H9 (cell line): Measurements from ENCODE around the gene PYGB. TPM values are rescaled to one million over a fixed set of nuclear protein-coding genes. Genes with fewer than 3 reads are reported as not detected.
A peak's percentile ranks its signal among the peaks of the same experiment; 100 is the strongest.

Experiments used
- DNase-seq: peaks from one replicate; pipeline ENCODE4 v3.0.0-alpha.2; 2017
- H2AFZ ChIP-seq: one replicate; pipeline ENCODE4 v1.6.1; 2013; ENCODE audit warnings: mild to moderate bottlenecking, low read length, control low read depth, moderate library complexity
- H2AK5ac ChIP-seq: 2 replicates; pipeline ENCODE4 v1.6.1; 2013; ENCODE audit warnings: low read length, control low read depth, mixed read lengths; ENCODE audit not compliant: insufficient read length
- H2BK120ac ChIP-seq: one replicate; pipeline ENCODE4 v1.6.1; 2013; ENCODE audit warnings: low read depth, mild to moderate bottlenecking, low read length, control low read depth, inconsistent platforms; ENCODE audit not compliant: poor library complexity, severe bottlenecking
- H2BK12ac ChIP-seq: 2 replicates; pipeline ENCODE4 v1.6.1; 2013; ENCODE audit warnings: low read length, control low read depth, mixed read lengths, low read depth; ENCODE audit not compliant: insufficient read length
- H2BK15ac ChIP-seq: 2 replicates; pipeline ENCODE4 v1.6.1; 2013; ENCODE audit warnings: low read depth, low read length, control low read depth
- H2BK20ac ChIP-seq: one replicate; pipeline ENCODE4 v1.6.1; 2013; ENCODE audit warnings: low read depth, mild to moderate bottlenecking, low read length, control low read depth, inconsistent platforms; ENCODE audit not compliant: poor library complexity, severe bottlenecking
- H2BK5ac ChIP-seq: 2 replicates; pipeline ENCODE4 v1.6.1; 2013; ENCODE audit warnings: low read length, control low read depth, mixed read lengths; ENCODE audit not compliant: insufficient read length
- H3K14ac ChIP-seq: 2 replicates; pipeline ENCODE4 v1.6.1; 2013; ENCODE audit warnings: low read length, control low read depth; ENCODE audit not compliant: insufficient read depth
- H3K18ac ChIP-seq: 2 replicates; pipeline ENCODE4 v1.6.1; 2013; ENCODE audit warnings: low read depth, mild to moderate bottlenecking, mixed read lengths, low read length, control low read depth; ENCODE audit not compliant: insufficient read length
- H3K23ac ChIP-seq: 2 replicates; pipeline ENCODE4 v1.6.1; 2013; ENCODE audit warnings: low read length, control low read depth, mixed read lengths, low read depth; ENCODE audit not compliant: insufficient read length
- H3K23me2 ChIP-seq: 2 replicates; pipeline ENCODE4 v1.6.1; 2013; ENCODE audit warnings: low read depth, mild to moderate bottlenecking, mixed read lengths, low read length, control low read depth; ENCODE audit not compliant: insufficient read length, poor library complexity, severe bottlenecking
- H3K27ac ChIP-seq: 2 replicates; pipeline ENCODE4 v1.5.1; 2013; ENCODE audit warnings: low read length, control low read depth, mixed read lengths, low read depth; ENCODE audit not compliant: insufficient read length
- H3K27me3 ChIP-seq: 2 replicates; pipeline ENCODE4 v1.6.1; 2013; ENCODE audit warnings: low read length, control low read depth, inconsistent platforms; ENCODE audit not compliant: insufficient read depth
- H3K4ac ChIP-seq: 2 replicates; pipeline ENCODE4 v1.6.1; 2013; ENCODE audit warnings: low read depth, mild to moderate bottlenecking, control low read depth, inconsistent platforms, low read length, moderate library complexity
- H3K4me1 ChIP-seq: 2 replicates; pipeline ENCODE4 v1.6.1; 2013; ENCODE audit warnings: low read length, control low read depth, inconsistent platforms; ENCODE audit not compliant: insufficient read depth
- H3K4me2 ChIP-seq: 2 replicates; pipeline ENCODE4 v1.6.1; 2013; ENCODE audit warnings: low read length, control low read depth, mixed read lengths; ENCODE audit not compliant: insufficient read length, insufficient read depth
- H3K56ac ChIP-seq: 2 replicates; pipeline ENCODE4 v1.6.1; 2013; ENCODE audit warnings: low read depth, mild to moderate bottlenecking, mixed read lengths, low read length, control low read depth; ENCODE audit not compliant: insufficient read length
- H3K79me1 ChIP-seq: 2 replicates; pipeline ENCODE4 v1.6.1; 2013; ENCODE audit warnings: low read depth, mild to moderate bottlenecking, moderate library complexity, low read length, control low read depth, inconsistent platforms; ENCODE audit not compliant: insufficient read depth, poor library complexity, severe bottlenecking
- H3K79me2 ChIP-seq: 2 replicates; pipeline ENCODE4 v1.6.1; 2013; ENCODE audit warnings: low read length, control low read depth, inconsistent platforms; ENCODE audit not compliant: insufficient read depth
- H3K9ac ChIP-seq: 2 replicates; pipeline ENCODE4 v1.6.1; 2013; ENCODE audit warnings: low read length, control low read depth, mixed read lengths; ENCODE audit not compliant: insufficient read length; ENCODE audit errors: extremely low read depth
- H3K9me3 ChIP-seq: one replicate; pipeline ENCODE4 v1.6.1; 2013; ENCODE audit warnings: low read depth, low read length, inconsistent platforms; ENCODE audit not compliant: control insufficient read depth
- H3T11ph ChIP-seq: one replicate; pipeline ENCODE4 v1.6.1; 2013; ENCODE audit warnings: mild to moderate bottlenecking, low read length, control low read depth, inconsistent platforms
- H4K20me1 ChIP-seq: one replicate; pipeline ENCODE4 v1.6.1; 2013; ENCODE audit not compliant: control insufficient read depth, insufficient read length, insufficient read depth
- H4K5ac ChIP-seq: 2 replicates; pipeline ENCODE4 v1.6.1; 2013; ENCODE audit warnings: low read depth, mild to moderate bottlenecking, mixed read lengths, low read length, control low read depth; ENCODE audit not compliant: insufficient read length
- H4K8ac ChIP-seq: replicated peaks from 2 replicates; pipeline ENCODE4 v1.6.1; 2013; ENCODE audit warnings: low read length, control low read depth, mixed read lengths, low read depth; ENCODE audit not compliant: insufficient read length
- H4K91ac ChIP-seq: 2 replicates; pipeline ENCODE4 v1.6.1; 2013; ENCODE audit warnings: low read depth, mild to moderate bottlenecking, moderate library complexity, mixed read lengths, low read length, control low read depth; ENCODE audit not compliant: insufficient read length
- H3K27ac Mint-ChIP-seq, 3 experiments: 2 replicates in 2 of 3; 3 replicates in 1 of 3; pipeline ENCODE4 v1.8.0; 2020 to 2021; ENCODE audit warnings: mixed read lengths in 3 of 3, mild to moderate bottlenecking in 1 of 3, moderate library complexity in 1 of 3
- H3K27me3 Mint-ChIP-seq: 2 replicates; pipeline ENCODE4 v1.8.0; 2021; ENCODE audit warnings: low read depth, mild to moderate bottlenecking, moderate library complexity, mixed read lengths
- H3K36me3 Mint-ChIP-seq, 3 experiments: 2 replicates in 2 of 3; 3 replicates in 1 of 3; pipeline ENCODE4 v1.8.0; 2020 to 2021; ENCODE audit warnings: low read depth in 3 of 3, mixed read lengths in 3 of 3; ENCODE audit not compliant: insufficient read depth in 1 of 3
- H3K4me1 Mint-ChIP-seq, 2 experiments: 2 replicates each; pipeline ENCODE4 v1.8.0; 2020; ENCODE audit warnings: mixed read lengths in 2 of 2
- H3K4me3 Mint-ChIP-seq, 2 experiments: 2 replicates in 1 of 2; 3 replicates in 1 of 2; pipeline ENCODE4 v1.8.0; 2020 to 2021; ENCODE audit warnings: mild to moderate bottlenecking in 2 of 2, mixed read lengths in 2 of 2, moderate library complexity in 1 of 2
- H3K9me3 Mint-ChIP-seq, 2 experiments: 2 replicates in 1 of 2; 3 replicates in 1 of 2; pipeline ENCODE4 v1.8.0; 2020; ENCODE audit warnings: mild to moderate bottlenecking in 2 of 2, mixed read lengths in 2 of 2, moderate library complexity in 1 of 2
- CTCF ChIP-seq: fragments of 200-600 bp; sonication (generic); conservative IDR thresholded peaks from 3 replicates; pipeline ENCODE4 v1.8.0; 2021; ENCODE audit warnings: antibody characterized with exemption, mild to moderate bottlenecking
- WGBS: extraction: QIAGEN DNeasy Blood & Tissue Kit; methylation state at CpG from one replicate; pipeline ENCODE4 v1.1.7; 2013; ENCODE audit warnings: missing lambda C conversion rate, low lambda C conversion rate, mixed read lengths; ENCODE audit not compliant: insufficient read length; ENCODE audit errors: extremely low coverage; 5-methylcytosine and 5-hydroxymethylcytosine counted together
- total RNA-seq: library from RNA; stranded (reverse); gene quantifications from 2 replicates; pipeline ENCODE4 v1.2.1, GENCODE V29; 2021

Gene PYGB
- total RNA-seq, 1 experiment from 2014 or later: 46.9 TPM

- Histone ChIP-seq H2BK12ac (no peak overlapping the region), H3K79me1 (no peaks in the 10 kb centered on the region), H3K79me2 (peaks cover 5% of the 10 kb centered on the region; the same call in 1 of the 2 replicates), H3K14ac (no peak overlapping the region), H2BK15ac (no peak overlapping the region), H3K9ac (no peak overlapping the region), H3K18ac (no peak overlapping the region), H4K20me1 (no peaks in the 10 kb centered on the region), H3K23me2 (peaks cover 6% of the 10 kb centered on the region), H3T11ph (no peak overlapping the region), H4K5ac (no peak overlapping the region), H2AK5ac (no peak overlapping the region), H3K27ac (no peak overlapping the region), H3K4me1 (no peaks in the 10 kb centered on the region), H4K8ac (no peak overlapping the region), H3K4me2 (peak overlapping the region; percentile 60), H3K56ac (no peak overlapping the region), H2BK5ac (no peak overlapping the region), H3K23ac (no peak overlapping the region), H3K27me3 (no peaks in the 10 kb centered on the region; the same call in 1 of the 2 replicates), H4K91ac (no peak overlapping the region), H2AFZ (no peak overlapping the region), H3K4ac (no peak overlapping the region), H2BK120ac (no peak overlapping the region), H2BK20ac (no peak overlapping the region), H3K9me3 (no peaks in the 10 kb centered on the region)
- peak; percentile 82 for DNase-seq
- Mint-ChIP-seq H3K4me1 (peaks cover 45 to 47% of the 10 kb centered on the region in 2 experiments), H3K9me3 (peaks cover 2 to 6% of the 10 kb centered on the region in 2 experiments; a peak in 3 of 5 replicates), H3K27ac (no peak overlapping the region), H3K27me3 (peaks cover 14% of the 10 kb centered on the region), H3K36me3 (peaks cover 2 to 6% (median 2%) of the 10 kb centered on the region in 3 experiments; a peak in 4 of 7 replicates), H3K4me3 (peak overlapping the region; percentile 85 to 90)
- TF ChIP-seq CTCF: peak; percentile 64
- no CpG with 5 or more reads among the region's 24 CpGs for WGBS
Observed at GRCh38 chr20:25247000-25247517, 826 bp upstream of the PYGB start.
